A673 (cell line): ENCODE results near the gene SATB2. TPM values are rescaled to one million over a fixed set of nuclear protein-coding genes. Genes with fewer than 3 reads are reported as not detected.

ENCODE experiments used
- BruUV-seq: library from RNA; stranded (reverse); fragments of 400-500 nt; replicated peaks from 2 replicates; lab custom pipeline; 2021; lab: Mats Ljungman, UMichigan
- CTCF ChIA-PET: fragments of 300-600 bp; sonication (Branson Sonifier 250); formaldehyde crosslinking; loops from one replicate; lab custom pipeline; 2022; ENCODE audit warnings: antibody characterized with exemption; lab: Charles Lee
- POLR2A ChIA-PET: fragments of 300-600 bp; sonication (Branson Sonifier 250); formaldehyde crosslinking; loops from one replicate; lab custom pipeline; 2022; ENCODE audit warnings: antibody characterized with exemption; ENCODE audit not compliant: low non-redundant PET; lab: Charles Lee
- DNase-seq: peaks from one replicate; pipeline ENCODE4 v3.0.0-alpha.2; 2015; ENCODE audit warnings: low spot score
- H3K27ac ChIP-seq: fragments of 200-600 bp; sonication (generic); 2 replicates; pipeline ENCODE4 v1.5.1; 2016; ENCODE audit warnings: mixed run types, low read depth, mild to moderate bottlenecking, mixed read lengths, antibody characterized with exemption, low read length; ENCODE audit not compliant: poor library complexity, severe bottlenecking
- H3K27me3 ChIP-seq: fragments of 200-600 bp; sonication (generic); replicated peaks from 2 replicates; pipeline ENCODE4 v1.6.1; 2017; ENCODE audit warnings: mixed run types, low read depth, mild to moderate bottlenecking, mixed read lengths, antibody characterized with exemption, low read length; ENCODE audit not compliant: insufficient read depth, poor library complexity
- H3K36me3 ChIP-seq: fragments of 200-600 bp; sonication (generic); 2 replicates; pipeline ENCODE4 v1.6.1; 2016; ENCODE audit warnings: mixed run types, mild to moderate bottlenecking, mixed read lengths, antibody characterized with exemption, low read length; ENCODE audit not compliant: insufficient read depth, poor library complexity, severe bottlenecking
- H3K4me1 ChIP-seq: fragments of 200-600 bp; sonication (generic); 2 replicates; pipeline ENCODE4 v1.6.1; 2017; ENCODE audit warnings: mixed run types, mild to moderate bottlenecking, mixed read lengths, antibody characterized with exemption, low read length; ENCODE audit not compliant: insufficient read depth, poor library complexity, severe bottlenecking
- H3K4me3 ChIP-seq: fragments of 200-600 bp; sonication (generic); 2 replicates; pipeline ENCODE4 v1.5.1; 2016; ENCODE audit warnings: low read depth, mixed run types, mild to moderate bottlenecking, mixed read lengths, low read length; ENCODE audit not compliant: poor library complexity, severe bottlenecking
- H3K9me3 ChIP-seq: fragments of 200-600 bp; sonication (generic); 2 replicates; pipeline ENCODE4 v1.6.1; 2016; ENCODE audit warnings: mixed run types, low read depth, mild to moderate bottlenecking, mixed read lengths, antibody characterized with exemption, low read length; ENCODE audit not compliant: poor library complexity, severe bottlenecking
- CTCF ChIP-seq: fragments of 300-800, 200-600 bp; sonication (generic); conservative IDR thresholded peaks from 2 replicates; pipeline ENCODE4 v1.5.1; 2017; ENCODE audit warnings: low read depth, mild to moderate bottlenecking, antibody characterized with exemption, low read length, moderate library complexity, mixed read lengths
- EZH2 ChIP-seq: fragments of 200-600 bp; sonication (generic); IDR thresholded peaks from 2 replicates; pipeline ENCODE4 v1.6.1; 2017; ENCODE audit warnings: borderline replicate concordance, low read depth, mild to moderate bottlenecking, mixed read lengths, antibody characterized with exemption, low read length; ENCODE audit not compliant: poor library complexity, severe bottlenecking
- intact Hi-C: fragments of 100-400 bp; cut with micrococcal nuclease; formaldehyde crosslinking; loops from one replicate; pipeline ENCODE4 v1.10.0; 2022; ENCODE audit not compliant: unreplicated experiment
- total RNA-seq: library from RNA; stranded (reverse); gene quantifications from 2 replicates; pipeline ENCODE4 v1.2.3, GENCODE V29; 2021

SATB2 gene
- total RNA-seq, 1 experiment from 2014 or later: 23.2 TPM

DNA sequence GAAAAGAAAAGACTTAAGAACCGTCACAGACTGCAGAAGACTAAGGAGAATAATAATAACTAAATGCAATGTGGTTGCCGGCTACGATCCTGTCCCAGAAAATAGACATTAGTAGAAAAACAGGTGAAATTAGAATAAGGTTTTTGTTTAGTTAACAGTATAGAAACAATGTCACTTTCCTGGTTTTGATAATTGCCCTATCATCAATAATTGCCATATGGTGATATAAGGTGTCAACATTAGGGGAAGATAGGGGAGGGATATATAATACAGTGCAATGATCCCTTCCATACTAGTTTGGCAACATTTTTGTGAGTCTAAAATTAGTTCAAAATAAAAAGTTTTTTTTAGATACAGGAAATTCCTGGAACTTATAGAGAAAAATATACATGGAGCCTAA, 144.8 kb downstream of the SATB2 start:
- TF ChIP-seq EZH2 (no peak), CTCF (no peak)
- intact Hi-C loops: no loop called here
- ChIA-PET POLR2A (no interaction called here), CTCF (no interaction called here)
- Histone ChIP-seq H3K27me3 (no peaks in the 10 kb centered on the region), H3K9me3 (no peaks in the 10 kb centered on the region), H3K4me3 (no peak overlapping the region), H3K36me3 (no peaks in the 10 kb centered on the region), H3K27ac (no peak overlapping the region), H3K4me1 (peaks cover 17% of the 10 kb centered on the region)
- no TSS peak for BruUV-seq
- no peak for DNase-seq

DNA sequence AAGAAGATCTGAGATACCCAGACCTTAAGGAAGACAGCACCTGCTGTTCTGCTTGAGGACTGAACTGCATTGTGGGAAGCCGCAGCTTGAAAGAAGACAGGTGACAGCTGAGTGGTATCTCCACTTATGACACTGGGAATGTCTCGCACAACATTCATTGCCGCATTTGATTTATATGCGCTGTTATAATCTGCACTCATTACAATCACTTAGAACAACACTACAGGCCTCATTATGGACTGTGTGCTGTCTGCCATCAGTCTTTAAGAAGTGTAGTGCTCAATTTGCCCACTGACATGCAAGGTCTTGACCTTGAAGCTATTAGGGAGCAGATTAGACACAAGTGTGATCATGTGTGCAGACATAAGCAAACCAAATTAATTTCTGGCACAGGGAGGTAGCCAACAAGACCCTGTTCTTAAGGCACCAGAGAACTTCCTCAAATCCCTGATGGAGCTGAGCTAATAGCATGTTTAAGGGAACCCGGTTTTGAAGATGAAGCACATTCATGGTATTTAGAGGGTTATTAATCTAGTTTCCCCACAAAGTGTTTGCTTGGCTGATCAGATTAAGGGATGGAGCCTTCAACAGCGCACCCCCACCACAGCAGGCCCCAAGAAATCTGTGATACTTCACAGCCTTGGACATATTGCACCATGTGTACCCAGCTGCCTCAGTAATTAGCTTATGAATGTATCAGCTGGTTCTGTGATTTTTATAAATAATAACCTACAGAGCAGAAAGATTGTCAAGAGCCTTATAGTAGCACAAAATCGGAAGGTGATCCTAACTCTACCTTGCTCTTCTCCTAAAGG, 146.8 kb downstream of the SATB2 start:
- Histone ChIP-seq H3K27me3 (no peaks in the 10 kb centered on the region), H3K4me1 (peaks cover 17% of the 10 kb centered on the region), H3K9me3 (no peaks in the 10 kb centered on the region), H3K36me3 (no peaks in the 10 kb centered on the region), H3K27ac (no peak overlapping the region), H3K4me3 (no peak overlapping the region)
- intact Hi-C loops: no loop called here
- POLR2A ChIA-PET: no interaction called here
- BruUV-seq: no TSS peak
- no peak for DNase-seq
- CTCF ChIA-PET: no interaction called here
- no peak for TF ChIP-seq EZH2
- no peak for TF ChIP-seq CTCF

GRCh38 chr2:199309973-199310372, 147.8 kb downstream of the SATB2 start:
- no peak overlapping the region for H3K27ac ChIP-seq
- TF ChIP-seq EZH2 (no peak), CTCF (no peak)
- ChIA-PET CTCF (no interaction called here), POLR2A (no interaction called here)
- intact Hi-C loops: no loop called here
- H3K9me3 ChIP-seq: no peaks in the 10 kb centered on the region
- no peak overlapping the region for H3K4me3 ChIP-seq
- H3K4me1 ChIP-seq: peaks cover 17% of the 10 kb centered on the region
- H3K27me3 ChIP-seq: no peaks in the 10 kb centered on the region
- peak; percentile 70 for DNase-seq
- H3K36me3 ChIP-seq: no peaks in the 10 kb centered on the region
- BruUV-seq: no TSS peak
